Hematopoietic multipotent progenitor cell treated with erythropoietin and hydrocortisone succinate and interleukin-3 and kit ligand, for 17 days (in vitro differentiated cells): Measurements from ENCODE around the gene SIGLEC8.
"Not testable (repeated sequence)": the region's sequence is repeated elsewhere in the genome, so short reads cannot be mapped to it uniquely, and the experiment has no call there.

Source experiments
- DNase-seq: peaks from one replicate; pipeline ENCODE4 v3.0.0-alpha.2; 2015; ENCODE audit warnings: low spot score

The SIGLEC8 gene

DNA sequence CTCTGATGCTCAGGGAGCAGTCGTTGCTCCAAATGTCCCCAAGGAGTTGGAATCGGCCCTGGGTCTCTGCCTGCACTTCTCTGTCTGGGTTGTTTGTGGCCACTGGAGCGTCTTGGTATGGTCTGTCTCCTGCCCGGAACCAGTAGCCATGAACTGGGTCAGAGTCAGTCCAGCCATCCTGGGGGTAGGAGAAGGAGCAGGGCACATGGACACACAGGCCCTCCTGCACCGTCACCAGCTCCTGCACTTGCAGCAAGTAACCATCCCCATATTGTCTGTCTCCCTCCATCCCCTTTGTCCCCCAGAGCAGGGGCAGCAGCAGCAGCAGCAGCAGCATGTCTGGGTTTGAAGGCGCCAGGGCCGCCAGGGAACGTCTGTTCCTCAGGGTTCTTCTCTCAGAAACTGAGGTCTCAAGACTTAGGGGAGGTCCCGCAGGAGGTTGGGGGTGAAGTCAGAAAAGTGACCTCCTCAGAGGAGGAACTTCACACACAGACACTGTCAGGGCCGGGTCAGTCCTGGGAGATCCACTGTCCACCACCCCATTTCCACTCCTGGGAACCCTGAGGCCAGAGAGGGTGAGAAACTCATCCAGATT, at the start of gene SIGLEC8:
SIGLEC8 (minus strand) TSS at position 404 of the 595 bp plus-strand sequence; CDS start at position 337, 67 bp downstream.
- no peak for DNase-seq

- no peak for DNase-seq
Observed at GRCh38 chr19:51507640-51508058, 49.4 kb upstream of the SIGLEC8 start.

DNA sequence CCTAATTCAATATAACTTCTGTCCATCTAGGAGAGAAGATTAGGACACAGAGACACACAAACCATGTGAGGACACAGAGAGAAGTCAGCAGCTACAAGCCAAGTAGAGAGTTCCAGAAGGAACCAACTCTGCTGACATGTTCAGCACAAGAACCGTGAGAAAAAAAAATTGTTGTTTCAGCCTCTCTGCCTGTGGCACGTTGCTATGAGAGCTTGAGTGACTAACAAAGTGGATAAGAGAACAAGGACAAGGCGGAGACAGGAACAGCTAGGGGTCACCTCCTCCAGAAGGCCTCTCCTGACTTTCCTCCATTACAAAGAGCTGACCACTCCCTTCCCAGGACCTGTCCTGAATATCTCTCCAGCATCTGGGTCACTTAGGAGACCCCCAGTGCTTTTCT, 48.9 kb upstream of the SIGLEC8 start:
- no peak for DNase-seq

- DNase-seq, result no peak
Observed at GRCh38 chr19:51505904-51506303, 47.6 kb upstream of the SIGLEC8 start.

GRCh38 chr19:51503896-51504295, 45.6 kb upstream of the SIGLEC8 start:
- DNase-seq, result no peak

DNA sequence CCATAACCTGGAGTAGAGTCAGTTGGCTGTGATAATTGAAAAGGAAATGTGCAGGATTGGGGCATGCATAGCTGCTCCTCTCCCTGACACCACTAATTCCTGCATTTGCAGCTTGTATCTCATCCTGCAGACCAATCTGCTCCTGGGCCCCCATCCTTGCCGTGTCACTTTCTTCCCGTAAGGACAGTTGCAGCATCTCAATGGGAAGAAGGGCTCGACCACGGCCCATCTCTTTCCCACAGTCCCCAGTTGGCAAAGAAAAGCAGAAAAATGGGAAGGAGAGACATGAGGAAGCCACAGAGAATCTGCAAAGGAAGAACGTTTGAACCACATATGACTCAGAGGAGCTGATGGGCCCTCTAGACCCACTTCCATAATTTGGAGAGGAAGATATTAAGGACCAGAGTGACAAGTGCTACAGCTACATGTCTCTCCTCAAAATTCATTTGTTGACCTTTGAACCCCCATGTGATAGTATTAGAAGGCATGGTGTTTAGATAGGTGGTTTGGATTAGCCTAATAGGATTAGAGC, 45.1 kb upstream of the SIGLEC8 start:
- no peak for DNase-seq

- no peak for DNase-seq
Observed at GRCh38 chr19:51501594-51502263, 43.5 kb upstream of the SIGLEC8 start, which contains the start of gene SIGLEC12. Gene SIGLEC12 (minus strand): TSS chr19:51501800. CDS start chr19:51501733, 67 bp downstream.

DNA sequence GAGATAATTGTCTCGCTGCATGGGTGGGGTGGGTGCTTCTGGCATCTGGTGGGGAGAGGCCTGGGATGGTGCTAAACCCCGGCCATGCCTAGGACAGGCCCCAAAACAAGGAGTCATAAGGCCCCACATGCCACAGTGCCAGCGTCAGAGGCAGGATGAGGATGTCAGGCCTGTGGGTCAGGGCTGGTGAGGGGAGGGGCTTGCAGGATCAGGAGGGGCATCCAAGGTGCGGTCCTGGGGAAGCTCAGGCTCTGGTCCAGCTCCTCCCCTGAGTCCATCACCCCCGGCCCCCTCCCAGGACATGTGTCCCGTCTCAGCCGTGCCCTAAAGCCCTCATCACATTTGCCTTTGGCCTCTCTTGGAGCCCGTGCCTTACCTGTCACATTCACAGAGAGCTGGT, 42.7 kb upstream of the SIGLEC8 start:
- DNase-seq, result not testable (repeated sequence)

GRCh38 chr19:51497666-51498065, 39.4 kb upstream of the SIGLEC8 start:
- no peak for DNase-seq

DNA sequence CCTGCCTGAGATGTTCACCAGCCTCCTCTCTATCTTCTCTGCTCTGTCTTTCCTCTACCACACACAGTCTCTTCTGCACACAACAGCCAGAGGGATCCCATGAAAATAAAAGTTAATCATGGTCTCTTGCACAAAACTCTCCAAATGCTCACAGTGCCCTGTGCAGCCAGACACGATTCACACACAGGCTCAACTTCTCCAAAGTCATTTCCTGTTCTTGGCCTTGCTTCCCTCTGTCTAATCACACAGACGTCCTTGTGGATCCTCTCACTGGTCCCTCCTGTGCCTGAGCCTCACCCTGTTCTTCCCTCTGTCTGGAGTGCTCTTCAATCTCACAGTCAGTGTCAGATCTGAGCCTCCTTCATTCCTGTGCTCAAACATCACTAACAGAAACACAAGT, 35.5 kb upstream of the SIGLEC8 start:
- DNase-seq, result no peak

DNA sequence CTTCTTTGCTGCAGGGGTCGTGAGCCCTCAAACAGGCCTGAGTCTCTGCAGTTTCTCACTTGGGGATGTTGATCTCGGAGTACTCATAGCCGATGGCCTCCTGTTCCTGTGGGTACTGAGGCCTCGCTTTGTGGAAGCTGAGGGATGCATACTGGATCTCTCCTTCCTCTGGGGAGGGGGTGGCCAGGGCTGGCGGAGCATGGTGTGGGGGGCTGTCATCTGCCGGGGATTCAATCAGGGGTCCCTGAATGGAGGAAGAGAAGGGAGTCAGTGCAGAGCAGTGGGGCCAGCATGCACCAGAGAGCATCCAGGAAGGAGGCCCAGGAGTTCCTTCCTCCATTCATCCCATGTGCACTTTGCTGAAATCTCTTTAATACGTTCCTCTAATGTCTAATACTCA, 33.3 kb upstream of the SIGLEC8 start:
- DNase-seq, result no peak

GRCh38 chr19:51490676-51491075, 32.4 kb upstream of the SIGLEC8 start:
- no peak for DNase-seq

DNA sequence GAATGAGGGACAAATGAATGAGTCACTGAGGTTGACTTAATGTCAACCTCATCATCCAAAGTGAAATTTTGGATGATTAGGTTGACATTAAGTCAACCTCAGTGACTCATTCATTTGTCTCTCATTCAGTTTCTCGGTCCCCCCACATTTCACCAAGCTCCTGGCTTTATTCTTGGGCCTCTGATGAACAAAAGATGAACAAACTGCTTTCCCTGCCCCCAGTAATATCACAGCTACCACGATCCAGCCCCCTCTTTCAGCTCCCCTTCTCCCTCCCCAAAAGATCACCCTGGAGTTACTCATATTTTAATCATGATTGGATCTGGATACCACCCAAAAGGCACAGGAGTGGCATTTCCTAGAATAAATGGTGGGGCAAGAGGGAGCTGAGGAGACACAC, 30.9 kb upstream of the SIGLEC8 start:
- DNase-seq, result no peak

DNA sequence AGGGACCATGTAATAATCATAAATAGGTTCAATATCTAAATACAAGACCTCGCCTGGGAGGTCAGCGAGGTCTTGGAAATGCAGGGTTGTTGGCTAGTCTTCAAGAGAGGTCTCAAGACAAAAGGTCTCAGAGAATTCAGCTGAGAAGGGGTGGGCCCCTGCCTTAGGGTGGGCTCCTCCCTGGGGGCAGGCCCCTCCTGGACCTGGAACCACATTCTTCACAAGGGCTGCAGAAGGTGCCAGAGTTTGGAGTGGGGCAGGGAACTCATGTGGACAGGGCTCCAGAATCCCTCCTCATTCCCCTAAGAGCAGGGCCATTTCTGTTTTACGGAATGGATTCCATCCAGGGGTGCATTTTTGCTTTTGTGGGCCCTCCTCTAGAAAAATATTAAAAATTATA, 30.2 kb upstream of the SIGLEC8 start:
- DNase-seq, result no peak

DNA sequence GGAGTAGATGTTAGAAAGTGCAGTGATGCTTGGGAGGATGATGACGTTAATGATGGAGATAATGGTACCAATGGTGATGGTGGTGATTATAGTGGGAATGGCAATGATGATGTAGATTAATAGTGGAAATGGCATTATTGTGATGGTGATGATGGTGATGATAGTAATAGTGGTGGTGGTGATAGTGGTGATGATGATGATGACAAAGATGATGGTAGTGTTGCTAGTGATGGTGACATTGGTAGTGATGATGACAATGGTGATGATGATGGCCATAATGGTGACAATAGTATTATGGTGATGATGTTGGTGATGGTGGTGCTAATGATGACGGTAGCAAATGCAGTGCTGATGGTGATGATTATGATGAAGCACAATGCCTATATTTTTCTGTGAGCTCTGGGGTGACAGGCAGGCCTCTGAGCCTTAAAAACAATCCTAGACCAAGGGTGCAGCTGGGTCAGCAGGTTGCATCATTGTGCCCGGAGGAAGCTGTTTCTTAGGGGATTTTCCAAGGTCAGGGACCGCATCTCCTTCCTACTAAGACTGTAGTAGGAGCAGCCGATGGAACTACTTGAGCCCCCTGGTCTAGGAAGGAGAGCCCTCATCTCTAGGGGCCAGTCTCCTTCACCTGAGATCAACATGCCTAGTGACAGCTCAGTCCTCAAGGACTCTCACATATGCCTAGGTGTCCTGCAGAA, 27.9 kb upstream of the SIGLEC8 start:
- DNase-seq, result no peak

- DNase-seq, result no peak
Observed at GRCh38 chr19:51480590-51480989, 22.3 kb upstream of the SIGLEC8 start.

- DNase-seq, result no peak
Observed at GRCh38 chr19:51479531-51480331, 21.5 kb upstream of the SIGLEC8 start.

DNA sequence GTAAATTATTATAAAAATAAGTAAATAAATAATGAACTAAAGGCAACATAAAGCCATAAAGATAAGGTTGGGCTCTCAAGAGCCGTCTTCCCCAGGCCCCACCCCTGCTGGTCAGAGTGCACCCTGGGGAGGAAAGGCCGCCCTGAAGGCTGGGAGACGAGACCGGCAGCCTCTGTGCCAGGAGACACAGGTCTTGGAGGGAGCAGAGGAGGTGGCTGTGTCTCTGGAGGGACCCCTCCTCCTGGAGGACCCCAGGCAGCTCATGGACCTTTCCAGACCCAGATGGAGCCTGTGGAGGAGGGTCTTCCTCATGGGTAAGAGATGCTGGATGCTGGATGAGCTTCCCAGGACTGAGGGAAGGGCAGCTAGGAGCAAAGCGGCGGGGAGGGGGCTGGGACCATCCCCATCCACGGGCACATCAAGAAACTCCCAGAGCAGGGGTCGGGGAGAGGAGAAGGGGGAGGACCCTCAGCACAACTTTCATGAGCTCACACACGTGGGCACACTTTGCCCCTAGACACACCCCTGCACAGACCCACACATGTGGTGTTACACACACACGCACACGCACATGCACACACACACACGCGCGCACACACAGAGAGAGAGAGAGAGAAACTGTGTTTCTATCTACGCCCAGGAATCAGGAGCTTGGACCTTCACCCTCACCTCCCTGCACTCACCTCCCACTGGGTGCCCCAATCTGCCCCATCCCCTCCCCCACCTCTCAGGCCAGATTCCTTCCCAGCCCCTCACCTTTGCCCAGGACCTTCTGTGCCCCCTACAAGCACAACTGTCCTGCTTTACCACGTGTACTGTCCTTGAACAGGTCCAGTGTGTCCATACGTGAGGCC, 20.4 kb upstream of the SIGLEC8 start, which contains the start of gene CEACAM18:
CEACAM18 (plus strand) TSS at position 159 of the 854 bp plus-strand sequence.
- no peak for DNase-seq

- DNase-seq, result no peak
Observed at GRCh38 chr19:51477344-51477743, 19.1 kb upstream of the SIGLEC8 start.

- DNase-seq, result no peak
Observed at GRCh38 chr19:51476164-51476563, 17.9 kb upstream of the SIGLEC8 start.
